ENCODE measurements around the gene CEP295NL. TPM values are rescaled to one million over a fixed set of nuclear protein-coding genes. Genes with fewer than 3 reads are reported as not detected.

The CEP295NL gene
- total RNA-seq, 1 donor from 2014 or later: 1.3 TPM

DNA sequence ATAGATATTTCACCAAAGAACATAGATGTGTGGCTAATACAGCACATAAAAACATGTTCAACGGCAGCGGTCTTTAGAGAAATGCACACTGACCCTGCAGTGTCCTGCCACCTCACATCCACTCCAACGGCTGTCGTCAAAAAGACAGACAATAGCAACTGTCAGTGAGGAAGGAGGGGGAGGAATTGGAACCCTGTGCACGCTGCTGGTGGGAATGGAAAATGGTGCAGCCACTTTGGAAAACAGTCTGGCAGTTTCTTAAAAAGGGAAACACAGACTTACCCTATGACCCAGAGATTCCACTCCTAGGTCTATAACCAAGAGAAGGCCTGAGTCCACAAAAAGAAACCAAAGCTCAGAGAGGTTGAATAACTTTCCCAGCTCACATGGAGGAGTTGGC, 7.7 kb downstream of the CEP295NL start:
- TF ChIP-seq, protein P1, sequence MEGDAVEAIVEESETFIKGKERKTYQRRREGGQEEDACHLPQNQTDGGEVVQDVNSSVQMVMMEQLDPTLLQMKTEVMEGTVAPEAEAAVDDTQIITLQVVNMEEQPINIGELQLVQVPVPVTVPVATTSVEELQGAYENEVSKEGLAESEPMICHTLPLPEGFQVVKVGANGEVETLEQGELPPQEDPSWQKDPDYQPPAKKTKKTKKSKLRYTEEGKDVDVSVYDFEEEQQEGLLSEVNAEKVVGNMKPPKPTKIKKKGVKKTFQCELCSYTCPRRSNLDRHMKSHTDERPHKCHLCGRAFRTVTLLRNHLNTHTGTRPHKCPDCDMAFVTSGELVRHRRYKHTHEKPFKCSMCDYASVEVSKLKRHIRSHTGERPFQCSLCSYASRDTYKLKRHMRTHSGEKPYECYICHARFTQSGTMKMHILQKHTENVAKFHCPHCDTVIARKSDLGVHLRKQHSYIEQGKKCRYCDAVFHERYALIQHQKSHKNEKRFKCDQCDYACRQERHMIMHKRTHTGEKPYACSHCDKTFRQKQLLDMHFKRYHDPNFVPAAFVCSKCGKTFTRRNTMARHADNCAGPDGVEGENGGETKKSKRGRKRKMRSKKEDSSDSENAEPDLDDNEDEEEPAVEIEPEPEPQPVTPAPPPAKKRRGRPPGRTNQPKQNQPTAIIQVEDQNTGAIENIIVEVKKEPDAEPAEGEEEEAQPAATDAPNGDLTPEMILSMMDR (IDR thresholded peaks at IDR 0.05): no peak
- Mint-ChIP-seq H3K36me3 (ENCODE audit: low read depth) (peaks cover 17% of the 10 kb centered on the region), H3K9me3 (ENCODE audit: low read depth) (no peaks in the 10 kb centered on the region), H3K4me1 (ENCODE audit: low read depth) (peaks cover 48% of the 10 kb centered on the region), H3K4me3 (ENCODE audit: unreplicated experiment) (no peak overlapping the region), H3K27me3 (ENCODE audit: low read depth) (no peaks in the 10 kb centered on the region), H3K27ac (ENCODE audit: unreplicated experiment) (peak overlapping the region; percentile 73)
- DNase-seq (ENCODE audit: low spot score): no peak

DNA sequence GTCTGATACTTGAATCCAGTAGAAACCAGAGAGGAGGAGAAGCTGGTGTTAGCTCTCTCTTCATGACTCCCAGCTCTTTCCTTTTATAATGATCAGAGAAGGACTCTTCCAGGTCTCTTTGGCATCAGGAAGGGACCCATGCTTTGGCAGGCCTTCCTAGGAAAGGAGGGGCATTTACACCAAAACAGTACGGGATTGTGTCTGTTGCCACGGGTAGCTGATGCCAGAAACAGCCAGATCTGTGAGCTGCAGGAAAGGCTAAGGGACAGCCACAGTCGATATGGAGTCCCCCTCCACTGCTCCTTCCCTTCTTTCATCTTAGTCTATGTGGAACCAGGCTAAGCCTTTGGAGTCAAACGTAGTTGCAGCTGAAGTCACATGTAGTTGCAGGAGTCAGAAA, 9.3 kb downstream of the CEP295NL start:
- TF ChIP-seq, protein P1 (IDR thresholded peaks at IDR 0.05): no peak
- Mint-ChIP-seq H3K4me1 (ENCODE audit: low read depth) (peaks cover 43% of the 10 kb centered on the region), H3K9me3 (ENCODE audit: low read depth) (no peaks in the 10 kb centered on the region), H3K27me3 (ENCODE audit: low read depth) (no peaks in the 10 kb centered on the region), H3K27ac (ENCODE audit: unreplicated experiment) (peak overlapping the region; percentile 11), H3K4me3 (ENCODE audit: unreplicated experiment) (no peak overlapping the region), H3K36me3 (ENCODE audit: low read depth) (peaks cover 17% of the 10 kb centered on the region)
- DNase-seq (ENCODE audit: low spot score): no peak

GRCh38 chr17:78892936-78893379, 10.0 kb downstream of the CEP295NL start:
- Mint-ChIP-seq H3K9me3 (ENCODE audit: low read depth) (no peaks in the 10 kb centered on the region), H3K4me3 (ENCODE audit: unreplicated experiment) (no peak overlapping the region), H3K4me1 (ENCODE audit: low read depth) (peaks cover 40% of the 10 kb centered on the region), H3K27ac (ENCODE audit: unreplicated experiment) (no peak overlapping the region), H3K27me3 (ENCODE audit: low read depth) (no peaks in the 10 kb centered on the region), H3K36me3 (ENCODE audit: low read depth) (peaks cover 17% of the 10 kb centered on the region)
- TF ChIP-seq, protein P1 (IDR thresholded peaks at IDR 0.05): no peak
- DNase-seq (ENCODE audit: low spot score): no peak

GRCh38 chr17:78892520-78892919, 10.5 kb downstream of the CEP295NL start:
- H3K27me3 Mint-ChIP-seq (ENCODE audit: low read depth): no peaks in the 10 kb centered on the region
- no peak overlapping the region for H3K4me3 Mint-ChIP-seq (ENCODE audit: unreplicated experiment)
- H3K9me3 Mint-ChIP-seq (ENCODE audit: low read depth): no peaks in the 10 kb centered on the region
- H3K36me3 Mint-ChIP-seq (ENCODE audit: low read depth): peaks cover 17% of the 10 kb centered on the region
- peaks cover 39% of the 10 kb centered on the region for H3K4me1 Mint-ChIP-seq (ENCODE audit: low read depth)
- DNase-seq (ENCODE audit: low spot score): no peak
- TF ChIP-seq, protein P1 (IDR thresholded peaks at IDR 0.05): no peak
- H3K27ac Mint-ChIP-seq (ENCODE audit: unreplicated experiment): no peak overlapping the region

DNA sequence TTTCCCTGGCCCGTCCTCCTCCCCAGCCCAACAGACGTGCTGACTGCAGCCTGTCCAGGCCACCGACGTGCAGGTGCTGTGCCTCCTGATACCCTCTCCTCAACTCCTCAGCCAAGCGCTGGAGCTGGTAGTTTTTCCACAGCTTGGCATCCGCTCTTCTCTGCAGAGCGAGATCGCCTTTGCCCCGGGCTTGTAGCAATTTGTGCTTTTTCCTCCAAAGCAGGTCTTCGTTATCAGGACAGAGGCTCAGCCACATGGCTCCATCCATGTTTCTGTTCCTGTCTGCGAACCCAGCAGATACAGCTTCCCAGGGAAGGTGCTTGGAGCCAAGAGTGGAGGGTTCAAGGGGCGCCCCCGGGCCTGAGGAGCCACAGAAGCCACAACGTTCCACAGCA, 10.9 kb downstream of the CEP295NL start:
- DNase-seq (ENCODE audit: low spot score): no peak
- Mint-ChIP-seq H3K9me3 (ENCODE audit: low read depth) (no peaks in the 10 kb centered on the region), H3K4me3 (ENCODE audit: unreplicated experiment) (no peak overlapping the region), H3K27me3 (ENCODE audit: low read depth) (no peaks in the 10 kb centered on the region), H3K27ac (ENCODE audit: unreplicated experiment) (no peak overlapping the region), H3K4me1 (ENCODE audit: low read depth) (peaks cover 37% of the 10 kb centered on the region), H3K36me3 (ENCODE audit: low read depth) (peaks cover 17% of the 10 kb centered on the region)
- TF ChIP-seq, protein P1 (IDR thresholded peaks at IDR 0.05): no peak
